ENCODE results near the gene TMEM121B. TPM values are rescaled to one million over a fixed set of nuclear protein-coding genes. Genes with fewer than 3 reads are reported as not detected.

The TMEM121B gene
- total RNA-seq, 5 donors from 2014 or later (not counting 1 experiment from before 2014, with no cell fraction given): 0.13 to 0.19 (median 0.15) TPM; not detected in 2

DNA sequence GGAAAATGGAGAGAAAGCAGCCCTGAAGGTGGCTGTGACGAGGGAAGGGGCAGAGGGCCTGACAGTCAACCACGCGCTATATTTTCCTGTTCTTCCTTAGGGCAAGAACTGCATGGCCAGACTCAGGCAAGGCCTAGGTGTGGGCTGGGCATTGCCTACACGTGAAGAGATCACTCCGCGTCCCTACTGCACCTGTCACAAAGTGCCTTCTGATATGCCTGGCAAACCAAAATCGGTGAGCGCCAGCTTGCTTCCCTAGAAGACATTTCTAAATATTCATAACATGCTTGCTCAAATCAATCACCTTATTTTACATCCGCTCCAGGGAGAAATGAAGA, 6.3 kb downstream of the TMEM121B start:
- POLR2A ChIA-PET: no interaction called here
- H3K9me3 ChIP-seq: no peaks in the 10 kb centered on the region
- DNase-seq (no peak), ATAC-seq (replicated peaks in 1 of 4) (no peak)
- Mint-ChIP-seq H3K36me3 (peaks cover 8% of the 10 kb centered on the region), H3K9me3 (no peaks in the 10 kb centered on the region), H3K4me1 (peaks cover 84 to 93% (median 85%) of the 10 kb centered on the region in 3 donors), H3K27ac (peak overlapping the region; percentile 20 to 81), H3K27me3 (peaks cover 0 to 7% of the 10 kb centered on the region in 2 donors), H3K4me3 (peak overlapping the region in 1 of 3 donors; percentile 25)
- CTCF ChIA-PET: no interaction called here
- WGBS (ENCODE audit: insufficient coverage): 86% methylated on average over 6 of the region's 9 CpGs
- H3K36me3 ChIP-seq (ENCODE audit: control insufficient read depth in 2 of 2, extremely low read depth in 1 of 2, insufficient read depth in 1 of 2, low read length in 1 of 2): peaks cover 0 to 6% of the 10 kb centered on the region in 2 donors
- H3K27ac ChIP-seq (ENCODE audit: low read length): no peak overlapping the region
- H3K27me3 ChIP-seq (replicated peaks in 1 of 2; ENCODE audit: control insufficient read depth in 2 of 2, extremely low read depth in 1 of 2, insufficient read depth in 2 of 2, low read length in 1 of 2): no peaks in the 10 kb centered on the region
- H3K4me3 ChIP-seq (ENCODE audit: control insufficient read depth in 1 of 2, extremely low read depth in 1 of 2, low read length in 1 of 2): no peak overlapping the region
- peaks cover 56 to 58% of the 10 kb centered on the region in 2 experiments for H3K4me1 ChIP-seq (ENCODE audit: control insufficient read depth in 1 of 2, extremely low read depth in 1 of 2, insufficient read depth in 2 of 2, low read length in 2 of 2)

GRCh38 chr22:17114173-17114897, 6.8 kb downstream of the TMEM121B start:
- ChIA-PET CTCF (no interaction called here), POLR2A (no interaction called here)
- DNase-seq: no peak
- peaks cover 0 to 11% of the 10 kb centered on the region in 2 donors for H3K36me3 ChIP-seq (ENCODE audit: control insufficient read depth in 2 of 2, extremely low read depth in 1 of 2, insufficient read depth in 1 of 2, low read length in 1 of 2)
- H3K36me3 Mint-ChIP-seq: peaks cover 10% of the 10 kb centered on the region
- no peak overlapping the region for H3K27ac ChIP-seq (ENCODE audit: low read length)
- H3K27me3 ChIP-seq (replicated peaks in 1 of 2; ENCODE audit: control insufficient read depth in 2 of 2, extremely low read depth in 1 of 2, insufficient read depth in 2 of 2, low read length in 1 of 2): no peaks in the 10 kb centered on the region
- H3K4me1 Mint-ChIP-seq: peaks cover 86 to 93% (median 86%) of the 10 kb centered on the region in 3 donors
- H3K9me3 ChIP-seq: no peaks in the 10 kb centered on the region
- no peaks in the 10 kb centered on the region for H3K9me3 Mint-ChIP-seq
- H3K4me1 ChIP-seq (ENCODE audit: control insufficient read depth in 1 of 2, extremely low read depth in 1 of 2, insufficient read depth in 2 of 2, low read length in 2 of 2): peaks cover 52 to 55% of the 10 kb centered on the region in 2 experiments
- H3K27me3 Mint-ChIP-seq: peaks cover 0 to 7% of the 10 kb centered on the region in 2 donors
- peak overlapping the region in 1 of 3 donors; percentile 25 for H3K4me3 Mint-ChIP-seq
- ATAC-seq (replicated peaks in 1 of 4): no peak
- 81% methylated on average over 11 of the region's 13 CpGs for WGBS (ENCODE audit: insufficient coverage)
- H3K4me3 ChIP-seq (ENCODE audit: control insufficient read depth in 1 of 2, extremely low read depth in 1 of 2, low read length in 1 of 2): no peak overlapping the region
- peak overlapping the region; percentile 77 to 81 for H3K27ac Mint-ChIP-seq

GRCh38 chr22:17113600-17113999, 7.6 kb downstream of the TMEM121B start:
- peaks cover 0 to 2% of the 10 kb centered on the region in 2 donors for H3K27me3 Mint-ChIP-seq
- H3K4me1 ChIP-seq (ENCODE audit: control insufficient read depth in 1 of 2, extremely low read depth in 1 of 2, insufficient read depth in 2 of 2, low read length in 2 of 2): peaks cover 45 to 48% of the 10 kb centered on the region in 2 experiments
- peaks cover 10% of the 10 kb centered on the region for H3K36me3 Mint-ChIP-seq
- 82% methylated on average over 6 of the region's 8 CpGs for WGBS (ENCODE audit: insufficient coverage)
- ChIA-PET CTCF (interaction anchor here in 1 of 2 donors (0.7 kb wide), 1 partner anchor 19 kb away, joined by 4 read pairs; no protein-coding TSS in a partner anchor), POLR2A (no interaction called here)
- H3K27me3 ChIP-seq (replicated peaks in 1 of 2; ENCODE audit: control insufficient read depth in 2 of 2, extremely low read depth in 1 of 2, insufficient read depth in 2 of 2, low read length in 1 of 2): no peaks in the 10 kb centered on the region
- H3K4me1 Mint-ChIP-seq: peaks cover 80 to 86% (median 80%) of the 10 kb centered on the region in 3 donors
- no peak for DNase-seq
- H3K4me3 Mint-ChIP-seq: no peak overlapping the region
- H3K36me3 ChIP-seq (ENCODE audit: control insufficient read depth in 2 of 2, extremely low read depth in 1 of 2, insufficient read depth in 1 of 2, low read length in 1 of 2): peaks cover 0 to 16% of the 10 kb centered on the region in 2 donors
- H3K9me3 ChIP-seq: no peaks in the 10 kb centered on the region
- ATAC-seq (replicated peaks in 1 of 4): no peak
- H3K9me3 Mint-ChIP-seq: no peaks in the 10 kb centered on the region
- no peak overlapping the region for H3K27ac ChIP-seq (ENCODE audit: low read length)
- H3K4me3 ChIP-seq (ENCODE audit: control insufficient read depth in 1 of 2, extremely low read depth in 1 of 2, low read length in 1 of 2): no peak overlapping the region
- H3K27ac Mint-ChIP-seq: peak overlapping the region; percentile 77 to 81

GRCh38 chr22:17112491-17113042, 8.6 kb downstream of the TMEM121B start:
- peaks cover 73 to 80% (median 73%) of the 10 kb centered on the region in 3 donors for H3K4me1 Mint-ChIP-seq

GRCh38 chr22:17110791-17111550, 10.2 kb downstream of the TMEM121B start:
- Histone ChIP-seq H3K4me1 (ENCODE audit: control insufficient read depth in 1 of 2, extremely low read depth in 1 of 2, insufficient read depth in 2 of 2, low read length in 2 of 2) (peaks cover 37 to 42% of the 10 kb centered on the region in 2 experiments), H3K27ac (ENCODE audit: low read length) (no peak overlapping the region), H3K4me3 (ENCODE audit: control insufficient read depth in 1 of 2, extremely low read depth in 1 of 2, low read length in 1 of 2) (no peak overlapping the region), H3K9me3 (no peaks in the 10 kb centered on the region), H3K27me3 (replicated peaks in 1 of 2; ENCODE audit: control insufficient read depth in 2 of 2, extremely low read depth in 1 of 2, insufficient read depth in 2 of 2, low read length in 1 of 2) (no peaks in the 10 kb centered on the region), H3K36me3 (ENCODE audit: control insufficient read depth in 2 of 2, extremely low read depth in 1 of 2, insufficient read depth in 1 of 2, low read length in 1 of 2) (peaks cover 3 to 40% of the 10 kb centered on the region in 2 donors)
- Mint-ChIP-seq H3K27me3 (no peaks in the 10 kb centered on the region), H3K27ac (peak overlapping the region in 1 of 2 donors; percentile 44), H3K4me1 (peaks cover 73 to 80% (median 73%) of the 10 kb centered on the region in 3 donors), H3K4me3 (no peak overlapping the region), H3K36me3 (peaks cover 18% of the 10 kb centered on the region), H3K9me3 (no peaks in the 10 kb centered on the region)
- ChIA-PET CTCF (interaction anchor here in 1 of 2 donors (0.6 kb wide), 1 partner anchor 36 kb away, joined by 3 read pairs; no protein-coding TSS in a partner anchor), POLR2A (interaction anchor here in 1 of 2 donors (0.5 to 0.7 kb wide), 2 partner anchors 126 to 520 kb away, joined by 5 to 6 read pairs; no protein-coding TSS in a partner anchor)
- ATAC-seq (replicated peaks in 1 of 4): no peak
- DNase-seq: no peak
- WGBS (ENCODE audit: insufficient coverage): 87% methylated on average over 13 of the region's 13 CpGs

More at GRCh38 chr22:17112491-17113042, 8.6 kb downstream of the TMEM121B start:
- H3K4me3 ChIP-seq (ENCODE audit: control insufficient read depth in 1 of 2, extremely low read depth in 1 of 2, low read length in 1 of 2): no peak overlapping the region
- ChIA-PET CTCF (interaction anchor here in 1 of 2 donors (0.7 kb wide), 1 partner anchor 79 kb away, joined by 3 read pairs; no protein-coding TSS in a partner anchor), POLR2A (no interaction called here)
- no peaks in the 10 kb centered on the region for H3K9me3 Mint-ChIP-seq
- H3K9me3 ChIP-seq: no peaks in the 10 kb centered on the region
- no peak for DNase-seq
- WGBS (ENCODE audit: insufficient coverage): 95% methylated on average over 3 of the region's 9 CpGs
- H3K27ac Mint-ChIP-seq: peak overlapping the region; percentile 8 to 22
- no peak overlapping the region for H3K27ac ChIP-seq (ENCODE audit: low read length)
- H3K27me3 Mint-ChIP-seq: no peaks in the 10 kb centered on the region
- H3K36me3 ChIP-seq (ENCODE audit: control insufficient read depth in 2 of 2, extremely low read depth in 1 of 2, insufficient read depth in 1 of 2, low read length in 1 of 2): peaks cover 0 to 25% of the 10 kb centered on the region in 2 donors
- H3K27me3 ChIP-seq (replicated peaks in 1 of 2; ENCODE audit: control insufficient read depth in 2 of 2, extremely low read depth in 1 of 2, insufficient read depth in 2 of 2, low read length in 1 of 2): no peaks in the 10 kb centered on the region
- H3K36me3 Mint-ChIP-seq: peaks cover 10% of the 10 kb centered on the region
- peaks cover 38 to 42% of the 10 kb centered on the region in 2 experiments for H3K4me1 ChIP-seq (ENCODE audit: control insufficient read depth in 1 of 2, extremely low read depth in 1 of 2, insufficient read depth in 2 of 2, low read length in 2 of 2)
- ATAC-seq (replicated peaks in 1 of 4): no peak
- H3K4me3 Mint-ChIP-seq: no peak overlapping the region

DNA sequence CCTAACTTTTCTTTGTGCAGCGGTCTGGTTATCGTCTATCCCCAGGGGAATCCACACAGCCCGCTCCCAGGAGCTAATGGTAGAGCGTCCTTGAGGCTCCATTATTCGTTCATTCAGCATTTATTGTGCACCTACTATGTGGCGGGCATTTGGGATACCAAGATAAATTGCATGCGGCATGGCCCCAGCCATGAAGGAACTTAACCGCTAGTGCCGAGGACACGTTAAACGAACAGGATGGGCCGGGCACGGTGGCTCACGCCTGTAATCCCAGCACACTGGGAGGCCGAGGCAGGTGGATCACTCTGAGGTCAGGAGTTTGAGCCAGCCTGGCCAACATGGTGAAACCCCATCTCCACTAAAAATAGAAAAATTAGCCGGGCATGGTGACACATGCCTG, 11.2 kb downstream of the TMEM121B start:
- WGBS (ENCODE audit: insufficient coverage): 91% methylated on average over 15 of the region's 16 CpGs
- no peaks in the 10 kb centered on the region for H3K9me3 Mint-ChIP-seq
- ChIA-PET POLR2A (no interaction called here), CTCF (no interaction called here)
- no peak overlapping the region for H3K4me3 ChIP-seq (ENCODE audit: control insufficient read depth in 1 of 2, extremely low read depth in 1 of 2, low read length in 1 of 2)
- peaks cover 36 to 42% of the 10 kb centered on the region in 2 experiments for H3K4me1 ChIP-seq (ENCODE audit: control insufficient read depth in 1 of 2, extremely low read depth in 1 of 2, insufficient read depth in 2 of 2, low read length in 2 of 2)
- no peaks in the 10 kb centered on the region for H3K27me3 ChIP-seq (replicated peaks in 1 of 2; ENCODE audit: control insufficient read depth in 2 of 2, extremely low read depth in 1 of 2, insufficient read depth in 2 of 2, low read length in 1 of 2)
- ATAC-seq (replicated peaks in 1 of 4) (no peak), DNase-seq (no peak)
- H3K36me3 ChIP-seq (ENCODE audit: control insufficient read depth in 2 of 2, extremely low read depth in 1 of 2, insufficient read depth in 1 of 2, low read length in 1 of 2): peaks cover 11 to 50% of the 10 kb centered on the region in 2 donors
- no peaks in the 10 kb centered on the region for H3K9me3 ChIP-seq
- peaks cover 72 to 77% (median 72%) of the 10 kb centered on the region in 3 donors for H3K4me1 Mint-ChIP-seq
- H3K36me3 Mint-ChIP-seq: peaks cover 23% of the 10 kb centered on the region
- no peaks in the 10 kb centered on the region for H3K27me3 Mint-ChIP-seq
- H3K27ac Mint-ChIP-seq: no peak overlapping the region
- H3K4me3 Mint-ChIP-seq: no peak overlapping the region
- no peak overlapping the region for H3K27ac ChIP-seq (ENCODE audit: low read length)

All from T-cell (primary cell).